B cell (primary cell): Measurements from ENCODE around the gene ITGA7. TPM values are rescaled to one million over a fixed set of nuclear protein-coding genes. Genes with fewer than 3 reads are reported as not detected.

Experiments
- ATAC-seq: fragments of 200-7000 bp; cut with Tn5 transposase; one replicate; pipeline ENCODE4 v1.10.0; 2021; ENCODE audit warnings: low read depth, mild to moderate bottlenecking, moderate number of reproducible peaks, moderate library complexity
- CTCF ChIA-PET: fragments of 350-600 bp; sonication (Branson Sonifier 250); formaldehyde crosslinking; loops from one replicate; lab custom pipeline; 2021; ENCODE audit warnings: antibody characterized with exemption, inconsistent platforms; lab: Charles Lee
- POLR2A ChIA-PET: fragments of 350-600 bp; sonication (Branson Sonifier 250); formaldehyde crosslinking; loops from one replicate; lab custom pipeline; 2021; ENCODE audit warnings: antibody characterized with exemption; lab: Charles Lee
- DNase-seq: peaks from one replicate; pipeline ENCODE4 v3.0.0; 2013
- H2AFZ ChIP-seq: 2 replicates; pipeline ENCODE4 v1.6.1; 2012; ENCODE audit warnings: mild to moderate bottlenecking, low read depth, low read length; ENCODE audit not compliant: insufficient read depth, poor library complexity, severe bottlenecking
- H3K27ac ChIP-seq, 2 donors: 1 replicate in 1 of 2; 2 replicates in 1 of 2; pipeline ENCODE4 v1.5.1; 2012 to 2013; ENCODE audit warnings: low read length in 2 of 2, mild to moderate bottlenecking in 2 of 2, moderate library complexity in 1 of 2
- H3K27me3 ChIP-seq, 4 experiments: fragments of 200-600 bp in 1 of 4; sonication (generic) in 1 of 4; replicated peaks in 1 of 4; 1 replicate in 2 of 4; 2 replicates in 2 of 4; pipeline versions ENCODE4 v1.6.1 to v1.7.0; 2013 to 2016; ENCODE audit warnings: low read length in 3 of 4, mild to moderate bottlenecking in 2 of 4, mixed read lengths in 1 of 4, moderate library complexity in 1 of 4; ENCODE audit not compliant: insufficient read depth in 4 of 4, control insufficient read depth in 3 of 4; ENCODE audit errors: control extremely low read depth in 1 of 4
- H3K36me3 ChIP-seq, 2 experiments: replicated peaks in 1 of 2; 1 replicate in 1 of 2; 2 replicates in 1 of 2; pipeline versions ENCODE4 v1.6.1 to v1.7.1; 2013; ENCODE audit warnings: low read length in 1 of 2; ENCODE audit not compliant: insufficient read depth in 2 of 2, control insufficient read depth in 1 of 2; ENCODE audit errors: control extremely low read depth in 1 of 2, extremely low read depth in 1 of 2
- H3K4me1 ChIP-seq, 2 donors: fragments of 200-600 bp in 1 of 2; sonication (generic) in 1 of 2; 1 replicate in 1 of 2; 2 replicates in 1 of 2; pipeline versions ENCODE4 v1.5.1 to v1.6.1; 2013 to 2017; ENCODE audit warnings: low read length in 2 of 2; ENCODE audit not compliant: control insufficient read depth in 2 of 2, insufficient read depth in 2 of 2
- H3K4me2 ChIP-seq: replicated peaks from 2 replicates; pipeline ENCODE3; 2012; ENCODE audit warnings: mild to moderate bottlenecking, low read depth, low read length; ENCODE audit not compliant: poor library complexity, severe bottlenecking
- H3K4me3 ChIP-seq, 5 experiments: fragments of 200-600 bp in 1 of 5; sonication (generic) in 1 of 5; 1 replicate in 3 of 5; 2 replicates in 2 of 5; pipeline versions ENCODE4 v1.5.1 to v1.7.0; 2011 to 2016; ENCODE audit warnings: low read length in 4 of 5, mild to moderate bottlenecking in 4 of 5, low read depth in 2 of 5, control low read depth in 1 of 5, moderate library complexity in 1 of 5; ENCODE audit not compliant: insufficient read depth in 1 of 5; ENCODE audit errors: control extremely low read depth in 1 of 5, extremely low read depth in 1 of 5
- H3K79me2 ChIP-seq: fragments of 200-600 bp; sonication (generic); one replicate; pipeline ENCODE4 v1.6.0; 2016; ENCODE audit warnings: low read length; ENCODE audit not compliant: control insufficient read depth, insufficient read depth
- H3K9ac ChIP-seq: fragments of 200-600 bp; sonication (generic); 2 replicates; pipeline ENCODE4 v1.6.1; 2017; ENCODE audit warnings: mild to moderate bottlenecking, low read length, moderate library complexity
- H3K9me3 ChIP-seq, 3 donors: one replicate each; pipeline versions ENCODE4 v1.6.1 to v1.7.1; 2013; ENCODE audit warnings: low read length in 2 of 3; ENCODE audit not compliant: control insufficient read depth in 2 of 3, insufficient read depth in 1 of 3; ENCODE audit errors: control extremely low read depth in 1 of 3
- H4K20me1 ChIP-seq: 2 replicates; pipeline ENCODE4 v1.6.0; 2012; ENCODE audit warnings: mild to moderate bottlenecking, low read length; ENCODE audit not compliant: insufficient read depth, control insufficient read depth, poor library complexity, severe bottlenecking
- H3K27ac Mint-ChIP-seq: one replicate; pipeline ENCODE4 v1.8.0; 2021; ENCODE audit warnings: mixed read lengths
- H3K27me3 Mint-ChIP-seq: one replicate; pipeline ENCODE4 v1.8.0; 2021; ENCODE audit warnings: mixed read lengths
- H3K4me1 Mint-ChIP-seq: one replicate; pipeline ENCODE4 v1.8.0; 2021; ENCODE audit warnings: mixed read lengths
- H3K4me3 Mint-ChIP-seq: one replicate; pipeline ENCODE4 v1.8.0; 2021; ENCODE audit warnings: mixed read lengths
- H3K9me3 Mint-ChIP-seq: one replicate; pipeline ENCODE4 v1.8.0; 2022; ENCODE audit warnings: mixed read lengths; ENCODE audit not compliant: insufficient read depth
- EZH2 ChIP-seq: IDR thresholded peaks from 2 replicates; pipeline ENCODE4 v1.6.1; 2012; ENCODE audit warnings: borderline replicate concordance, low read depth, mild to moderate bottlenecking, moderate library complexity, low read length; ENCODE audit not compliant: insufficient read depth, poor library complexity, severe bottlenecking
- WGBS: methylation state at CpG from one replicate; pipeline ENCODE4 v1.1.5; 2013; ENCODE audit warnings: missing lambda C conversion rate; ENCODE audit not compliant: insufficient coverage; 5-methylcytosine and 5-hydroxymethylcytosine counted together
- intact Hi-C: fragments of 100-400 bp; cut with micrococcal nuclease; formaldehyde crosslinking; loops from one replicate; pipeline ENCODE4 v1.10.0; 2022
- polyA plus RNA-seq: library from polyadenylated mRNA; depleted of rRNA; stranded (reverse); fragments of >200 nt; gene quantifications from 2 replicates; pipeline ENCODE4 v1.2.3, GENCODE V29; 2012
- total RNA-seq, 2 donors: library from RNA; stranded (reverse); fragments of 120-200 nt in 1 of 2; gene quantifications; 1 replicate in 1 of 2; 2 replicates in 1 of 2; pipeline versions ENCODE4 v1.2.3 to v1.2.4, GENCODE V29; 2013 to 2022
- TF ChIP-seq, protein P1 (sequence below): fragments of 200-600 bp; IDR thresholded peaks from one replicate; pipeline ENCODE4 v1.8.0; 2022; ENCODE audit warnings: antibody characterized with exemption, mild to moderate bottlenecking

Gene ITGA7
- total and polyA plus RNA-seq, 2 donors (not counting 1 experiment from before 2014, with no cell fraction given): 2.4 to 3.3 TPM

DNA sequence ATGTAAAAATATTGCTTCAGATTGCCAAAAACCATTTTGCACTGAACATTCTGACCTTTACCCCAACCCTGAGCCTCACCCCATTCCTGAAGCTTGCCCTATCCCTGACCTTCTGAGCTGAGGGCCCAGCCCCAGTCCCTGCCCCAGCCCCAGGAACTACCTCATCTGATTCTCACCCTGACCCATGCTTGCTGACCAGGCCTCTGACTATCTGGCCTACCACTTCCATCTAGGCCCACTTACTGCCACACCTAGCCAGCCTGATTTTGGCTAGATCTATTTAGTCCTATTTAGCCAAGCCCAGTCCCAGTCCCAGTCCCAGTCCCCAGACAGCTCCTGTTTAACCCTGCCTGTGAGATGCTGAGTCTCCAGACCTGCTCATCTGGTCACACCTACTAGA lies 37.4 kb downstream of the ITGA7 start:
- Mint-ChIP-seq H3K27me3 (no peaks in the 10 kb centered on the region), H3K27ac (no peak overlapping the region), H3K4me3 (no peak overlapping the region), H3K4me1 (peaks cover 24% of the 10 kb centered on the region), H3K9me3 (no peaks in the 10 kb centered on the region)
- Histone ChIP-seq H3K79me2 (no peaks in the 10 kb centered on the region), H3K4me3 (no peak overlapping the region), H3K4me1 (peaks cover 24 to 25% of the 10 kb centered on the region in 2 donors), H3K36me3 (no peaks in the 10 kb centered on the region), H2AFZ (no peak overlapping the region), H3K4me2 (no peak overlapping the region), H3K27ac (no peak overlapping the region), H3K27me3 (no peaks in the 10 kb centered on the region), H3K9me3 (no peaks in the 10 kb centered on the region), H3K9ac (no peak overlapping the region), H4K20me1 (no peaks in the 10 kb centered on the region)
- intact Hi-C loops: loop anchor here (5.0 kb wide), 1 partner anchor 37 kb away; the partner anchor contains the start of gene ITGA7
- TF ChIP-seq, protein P1, sequence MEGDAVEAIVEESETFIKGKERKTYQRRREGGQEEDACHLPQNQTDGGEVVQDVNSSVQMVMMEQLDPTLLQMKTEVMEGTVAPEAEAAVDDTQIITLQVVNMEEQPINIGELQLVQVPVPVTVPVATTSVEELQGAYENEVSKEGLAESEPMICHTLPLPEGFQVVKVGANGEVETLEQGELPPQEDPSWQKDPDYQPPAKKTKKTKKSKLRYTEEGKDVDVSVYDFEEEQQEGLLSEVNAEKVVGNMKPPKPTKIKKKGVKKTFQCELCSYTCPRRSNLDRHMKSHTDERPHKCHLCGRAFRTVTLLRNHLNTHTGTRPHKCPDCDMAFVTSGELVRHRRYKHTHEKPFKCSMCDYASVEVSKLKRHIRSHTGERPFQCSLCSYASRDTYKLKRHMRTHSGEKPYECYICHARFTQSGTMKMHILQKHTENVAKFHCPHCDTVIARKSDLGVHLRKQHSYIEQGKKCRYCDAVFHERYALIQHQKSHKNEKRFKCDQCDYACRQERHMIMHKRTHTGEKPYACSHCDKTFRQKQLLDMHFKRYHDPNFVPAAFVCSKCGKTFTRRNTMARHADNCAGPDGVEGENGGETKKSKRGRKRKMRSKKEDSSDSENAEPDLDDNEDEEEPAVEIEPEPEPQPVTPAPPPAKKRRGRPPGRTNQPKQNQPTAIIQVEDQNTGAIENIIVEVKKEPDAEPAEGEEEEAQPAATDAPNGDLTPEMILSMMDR: no peak
- no peak for TF ChIP-seq EZH2
- POLR2A ChIA-PET: no interaction called here
- CTCF ChIA-PET: interaction anchor here (0.7 to 1.7 kb wide), 2 partner anchors 12 to 14 kb away, joined by 3 to 5 read pairs; no protein-coding TSS in a partner anchor
- ATAC-seq: no peak
- no peak for DNase-seq

DNA sequence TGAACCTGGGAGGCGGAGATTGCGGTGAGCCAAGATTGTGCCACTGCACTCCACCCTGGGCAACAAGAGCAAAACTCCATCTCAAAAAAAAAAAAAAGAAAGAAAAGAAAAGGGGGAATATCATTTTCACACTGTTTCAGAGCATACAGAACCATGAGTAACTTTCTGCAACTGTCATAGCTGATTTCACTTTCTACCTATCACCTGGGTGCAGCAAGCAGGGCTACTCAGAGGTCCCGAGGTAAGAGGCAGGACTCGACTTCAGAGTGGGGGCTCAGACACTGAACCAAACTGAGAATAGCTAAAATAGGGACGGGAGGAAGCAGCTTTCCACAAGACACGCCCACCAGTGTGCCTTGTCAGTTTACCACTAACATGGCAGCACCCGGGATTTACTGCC lies 41.2 kb downstream of the ITGA7 start:
- Histone ChIP-seq H2AFZ (no peak overlapping the region), H3K79me2 (no peaks in the 10 kb centered on the region), H3K27me3 (no peaks in the 10 kb centered on the region), H3K9me3 (no peaks in the 10 kb centered on the region), H3K4me1 (no peaks in the 10 kb centered on the region), H4K20me1 (no peaks in the 10 kb centered on the region), H3K4me3 (no peak overlapping the region), H3K9ac (no peak overlapping the region), H3K4me2 (no peak overlapping the region), H3K36me3 (no peaks in the 10 kb centered on the region), H3K27ac (no peak overlapping the region)
- Mint-ChIP-seq H3K4me1 (no peaks in the 10 kb centered on the region), H3K27me3 (no peaks in the 10 kb centered on the region), H3K4me3 (no peak overlapping the region), H3K9me3 (no peaks in the 10 kb centered on the region), H3K27ac (no peak overlapping the region)
- ChIA-PET CTCF (no interaction called here), POLR2A (no interaction called here)
- intact Hi-C loops: no loop called here
- DNase-seq (no peak), ATAC-seq (no peak)
- TF ChIP-seq, protein P1: no peak
- TF ChIP-seq EZH2: no peak
- 64% methylated on average over 5 of the region's 7 CpGs for WGBS
